Smooth muscle cell (in vitro differentiated cells): ENCODE results near the gene SLX9. TPM values are rescaled to one million over a fixed set of nuclear protein-coding genes. Genes with fewer than 3 reads are reported as not detected.

Experiments used
- DNase-seq: peaks from one replicate; lab custom pipeline; 2025; ENCODE audit not compliant: unreplicated experiment; lab: John Stamatoyannopoulos, UW
- H2AFZ ChIP-seq: fragments of 200-600 bp; sonication (generic); 2 replicates; pipeline ENCODE4 v1.6.0; 2016; ENCODE audit warnings: antibody characterized with exemption, low read depth, mild to moderate bottlenecking
- H3F3A ChIP-seq: fragments of 200-600 bp; sonication (generic); 2 replicates; pipeline ENCODE4 v1.6.0; 2017; ENCODE audit warnings: antibody characterized with exemption, low read depth
- H3K27ac ChIP-seq: fragments of 200-600 bp; sonication (generic); 2 replicates; pipeline ENCODE4 v1.5.1; 2016; ENCODE audit warnings: low read depth, mild to moderate bottlenecking
- H3K27me3 ChIP-seq: fragments of 200-600 bp; sonication (generic); 2 replicates; pipeline ENCODE4 v1.6.1; 2016; ENCODE audit warnings: low read depth, mild to moderate bottlenecking
- H3K36me3 ChIP-seq: fragments of 200-600 bp; sonication (generic); 2 replicates; pipeline ENCODE4 v1.5.1; 2016; ENCODE audit warnings: low read depth
- H3K4me1 ChIP-seq: fragments of 200-600 bp; sonication (generic); 2 replicates; pipeline ENCODE4 v1.5.1; 2016; ENCODE audit warnings: low read depth
- H3K4me2 ChIP-seq: fragments of 200-600 bp; sonication (generic); 2 replicates; pipeline ENCODE4 v1.6.0; 2016; ENCODE audit warnings: mild to moderate bottlenecking
- H3K4me3 ChIP-seq: fragments of 200-600 bp; sonication (generic); 2 replicates; pipeline ENCODE4 v1.5.1; 2016; ENCODE audit warnings: mild to moderate bottlenecking
- H3K79me2 ChIP-seq: fragments of 200-600 bp; sonication (generic); 2 replicates; pipeline ENCODE4 v1.6.0; 2016; ENCODE audit warnings: low read depth, mild to moderate bottlenecking
- H3K9ac ChIP-seq: fragments of 200-600 bp; sonication (generic); 2 replicates; pipeline ENCODE4 v1.6.0; 2016; ENCODE audit warnings: low read depth
- H3K9me3 ChIP-seq: fragments of 200-600 bp; sonication (generic); replicated peaks from 2 replicates; pipeline ENCODE4 v1.5.1; 2016; ENCODE audit warnings: low read depth
- H4K20me1 ChIP-seq: fragments of 200-600 bp; sonication (generic); 2 replicates; pipeline ENCODE4 v1.6.0; 2016; ENCODE audit warnings: low read depth
- WGBS: methylation state at CpG from one replicate; pipeline ENCODE4 v1.1.7; 2016; ENCODE audit warnings: low lambda C conversion rate; 5-methylcytosine and 5-hydroxymethylcytosine counted together
- polyA plus RNA-seq: library from polyadenylated mRNA; unstranded; fragments of >200 nt; fragmentation: Nextera tagmentation; extraction: Ambion mirVana; gene quantifications from 2 replicates; pipeline ENCODE4 v1.2.1, GENCODE V29; 2016
- total RNA-seq: library from RNA; depleted of rRNA; stranded (reverse); fragments of >200 nt; gene quantifications from 2 replicates; pipeline ENCODE4 v1.2.3, GENCODE V29; 2014
- TF ChIP-seq, protein P1 (sequence below): fragments of 200-600 bp; sonication (generic); IDR thresholded peaks from 2 replicates; pipeline ENCODE4 v1.5.1; 2017; ENCODE audit warnings: borderline replicate concordance, mild to moderate bottlenecking, antibody characterized with exemption; ENCODE audit not compliant: insufficient read depth, poor library complexity, severe bottlenecking

SLX9 gene
- total and polyA plus RNA-seq, 2 experiments from 2014 or later: 13.9 to 26.6 TPM

DNA sequence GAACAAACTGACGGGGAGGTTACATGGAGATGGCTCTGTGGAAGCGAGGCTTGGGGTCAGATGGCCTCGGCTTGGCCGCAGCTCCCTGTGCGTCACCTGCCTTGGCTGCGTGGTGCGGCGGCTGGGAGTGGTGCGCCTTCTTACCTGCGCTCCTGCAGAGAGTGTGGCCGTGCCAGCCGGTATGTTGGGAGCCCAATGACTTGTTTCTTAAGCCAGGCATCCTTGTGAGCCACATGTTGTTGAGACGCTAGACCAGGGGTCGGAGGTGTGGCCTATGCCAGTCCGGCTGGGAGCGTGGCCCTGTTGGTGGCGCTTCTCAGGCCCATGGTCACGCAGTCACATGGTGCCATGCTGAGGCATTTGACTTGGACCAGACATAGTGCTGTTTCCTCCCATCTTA lies 10.5 kb downstream of the SLX9 start:
- TF ChIP-seq, protein P1, sequence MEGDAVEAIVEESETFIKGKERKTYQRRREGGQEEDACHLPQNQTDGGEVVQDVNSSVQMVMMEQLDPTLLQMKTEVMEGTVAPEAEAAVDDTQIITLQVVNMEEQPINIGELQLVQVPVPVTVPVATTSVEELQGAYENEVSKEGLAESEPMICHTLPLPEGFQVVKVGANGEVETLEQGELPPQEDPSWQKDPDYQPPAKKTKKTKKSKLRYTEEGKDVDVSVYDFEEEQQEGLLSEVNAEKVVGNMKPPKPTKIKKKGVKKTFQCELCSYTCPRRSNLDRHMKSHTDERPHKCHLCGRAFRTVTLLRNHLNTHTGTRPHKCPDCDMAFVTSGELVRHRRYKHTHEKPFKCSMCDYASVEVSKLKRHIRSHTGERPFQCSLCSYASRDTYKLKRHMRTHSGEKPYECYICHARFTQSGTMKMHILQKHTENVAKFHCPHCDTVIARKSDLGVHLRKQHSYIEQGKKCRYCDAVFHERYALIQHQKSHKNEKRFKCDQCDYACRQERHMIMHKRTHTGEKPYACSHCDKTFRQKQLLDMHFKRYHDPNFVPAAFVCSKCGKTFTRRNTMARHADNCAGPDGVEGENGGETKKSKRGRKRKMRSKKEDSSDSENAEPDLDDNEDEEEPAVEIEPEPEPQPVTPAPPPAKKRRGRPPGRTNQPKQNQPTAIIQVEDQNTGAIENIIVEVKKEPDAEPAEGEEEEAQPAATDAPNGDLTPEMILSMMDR: no peak
- Histone ChIP-seq H3K27ac (no peak overlapping the region), H3K4me1 (no peaks in the 10 kb centered on the region), H3K27me3 (no peaks in the 10 kb centered on the region), H2AFZ (no peak overlapping the region), H3K9me3 (no peaks in the 10 kb centered on the region), H3K4me2 (no peak overlapping the region), H3K9ac (no peak overlapping the region), H3K4me3 (no peak overlapping the region), H4K20me1 (peaks cover 72% of the 10 kb centered on the region), H3K36me3 (no peaks in the 10 kb centered on the region), H3F3A (no peaks in the 10 kb centered on the region), H3K79me2 (peaks cover 46% of the 10 kb centered on the region)
- no peak for DNase-seq
- WGBS: 94% methylated on average over 18 of the region's 18 CpGs

DNA sequence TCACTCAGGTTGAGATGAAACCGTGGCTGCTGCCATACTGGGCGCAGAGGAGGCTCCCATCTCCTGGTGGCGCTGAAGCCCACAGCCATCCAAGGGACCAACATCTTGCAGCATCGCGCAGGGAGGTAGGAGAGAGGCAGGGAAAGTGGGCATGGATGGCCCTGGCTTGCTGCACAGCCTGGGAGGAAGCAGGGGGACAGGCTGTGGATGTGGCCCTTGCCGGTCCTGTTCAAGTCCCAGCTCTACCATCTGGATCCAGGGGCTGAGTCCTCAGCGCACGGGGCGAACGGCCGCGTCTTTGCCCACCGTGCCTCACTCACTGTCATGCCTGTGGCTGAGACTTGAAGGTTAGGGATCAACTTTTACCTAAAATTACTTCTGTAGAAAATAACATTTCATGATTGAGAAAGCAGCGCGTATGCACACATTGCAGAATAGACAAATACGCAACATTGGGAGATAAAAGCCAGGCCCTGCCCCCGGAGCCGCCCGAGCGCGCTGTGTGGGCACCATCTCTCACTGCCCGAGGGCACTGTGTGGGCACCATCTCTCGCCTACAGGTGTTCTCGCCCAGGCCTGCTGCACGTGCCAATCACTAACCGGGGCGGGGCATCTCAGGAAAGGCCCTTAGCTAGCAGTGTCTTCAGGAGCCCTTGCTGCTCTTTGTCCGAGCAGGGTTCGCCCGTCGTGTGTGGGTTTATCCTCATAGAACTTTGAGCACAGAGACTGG lies 11.5 kb downstream of the SLX9 start:
- peaks cover 38% of the 10 kb centered on the region for H3K79me2 ChIP-seq
- WGBS: 97% methylated on average over 29 of the region's 31 CpGs

GRCh38 chr21:44952116-44952928 lies 12.5 kb downstream of the SLX9 start:
- Histone ChIP-seq H3K9ac (no peak overlapping the region), H3K36me3 (no peaks in the 10 kb centered on the region), H3K9me3 (no peaks in the 10 kb centered on the region), H3K4me1 (no peaks in the 10 kb centered on the region), H2AFZ (no peak overlapping the region), H3K27me3 (no peaks in the 10 kb centered on the region), H3K4me3 (no peak overlapping the region), H3K27ac (no peak overlapping the region), H4K20me1 (peaks cover 71% of the 10 kb centered on the region), H3K4me2 (no peak overlapping the region), H3K79me2 (peaks cover 37% of the 10 kb centered on the region), H3F3A (no peaks in the 10 kb centered on the region)
- TF ChIP-seq, protein P1: no peak
- DNase-seq: no peak
- WGBS: 95% methylated on average over 24 of the region's 24 CpGs

More for the DNA sequence above, 11.5 kb downstream of the SLX9 start:
- no peak for DNase-seq
- Histone ChIP-seq H3K9me3 (no peaks in the 10 kb centered on the region), H2AFZ (no peak overlapping the region), H3K27me3 (no peaks in the 10 kb centered on the region), H3F3A (no peaks in the 10 kb centered on the region), H3K4me1 (no peaks in the 10 kb centered on the region), H4K20me1 (peaks cover 71% of the 10 kb centered on the region), H3K27ac (no peak overlapping the region), H3K4me3 (no peak overlapping the region), H3K4me2 (no peak overlapping the region), H3K36me3 (no peaks in the 10 kb centered on the region), H3K9ac (no peak overlapping the region)
- TF ChIP-seq, protein P1: no peak
